GM19468 (cell line): ENCODE results near the gene LGR4.

Experiments
- ATAC-seq: cut with Tn5 transposase; IDR thresholded peaks from one replicate; pipeline ENCODE4 v1.9.1; 2021; ENCODE audit warnings: mild to moderate bottlenecking, moderate library complexity, moderate number of reproducible peaks; ENCODE audit not compliant: unreplicated experiment; ENCODE audit errors: extremely low read depth

LGR4 gene

DNA sequence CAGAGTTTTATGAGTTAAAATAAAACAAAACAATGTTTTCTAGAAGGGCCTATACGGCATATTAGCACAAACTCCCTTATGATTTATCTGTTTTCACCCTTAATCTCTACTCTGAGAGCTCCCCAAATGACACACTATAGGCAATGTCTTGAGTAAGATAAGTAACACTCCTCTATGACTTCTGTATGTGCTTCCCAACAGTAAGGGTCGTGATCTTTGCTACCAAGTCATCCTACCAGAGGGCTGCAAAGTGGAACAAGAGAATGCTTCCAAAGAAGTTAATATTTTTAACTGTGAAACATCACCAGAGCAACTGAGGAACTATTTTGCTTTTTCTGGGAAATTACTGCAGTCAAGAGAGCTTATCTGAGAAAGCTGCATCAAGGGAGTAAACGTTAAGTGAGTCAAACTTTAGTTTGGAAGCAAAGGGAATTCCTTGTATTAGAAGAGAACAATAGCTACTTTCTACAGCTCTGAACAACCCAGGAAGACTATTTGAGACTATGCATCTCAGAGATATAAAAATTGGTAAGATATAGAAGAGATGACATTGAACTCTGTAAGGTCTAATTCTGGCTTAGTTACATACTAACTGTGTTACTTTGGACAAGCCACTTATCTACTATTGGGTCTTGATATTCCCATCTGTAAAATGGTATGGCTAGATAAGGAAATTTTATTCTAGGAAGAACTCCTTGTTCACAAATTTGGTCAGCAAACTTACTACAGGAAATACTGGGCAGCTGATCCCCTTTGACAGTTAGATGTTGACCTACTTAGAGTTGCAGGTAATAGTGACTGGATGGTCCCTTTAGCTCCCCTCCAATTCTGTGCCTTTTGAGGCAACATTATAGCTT is 65.9 kb downstream of the LGR4 start:
- ATAC-seq = no peak

DNA sequence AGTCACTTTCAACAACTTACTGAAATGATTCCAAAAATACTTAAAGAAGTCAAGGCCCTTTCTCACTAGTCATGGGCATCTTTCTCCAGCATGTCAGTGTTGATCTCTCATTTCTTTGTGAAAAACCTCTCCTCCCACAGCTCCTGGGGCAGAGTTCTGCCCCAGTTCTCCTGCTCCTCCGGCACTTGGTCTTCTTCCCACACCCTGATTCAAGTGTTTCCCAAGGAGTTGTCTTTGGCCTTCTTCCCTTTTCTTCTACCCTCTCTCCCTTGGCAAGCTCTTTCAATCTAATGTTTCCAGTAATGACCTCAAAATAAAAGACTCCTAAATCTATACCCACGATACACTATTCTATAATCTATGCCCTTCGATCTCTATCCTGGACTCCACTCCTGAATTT is 67.5 kb downstream of the LGR4 start:
- ATAC-seq = no peak

DNA sequence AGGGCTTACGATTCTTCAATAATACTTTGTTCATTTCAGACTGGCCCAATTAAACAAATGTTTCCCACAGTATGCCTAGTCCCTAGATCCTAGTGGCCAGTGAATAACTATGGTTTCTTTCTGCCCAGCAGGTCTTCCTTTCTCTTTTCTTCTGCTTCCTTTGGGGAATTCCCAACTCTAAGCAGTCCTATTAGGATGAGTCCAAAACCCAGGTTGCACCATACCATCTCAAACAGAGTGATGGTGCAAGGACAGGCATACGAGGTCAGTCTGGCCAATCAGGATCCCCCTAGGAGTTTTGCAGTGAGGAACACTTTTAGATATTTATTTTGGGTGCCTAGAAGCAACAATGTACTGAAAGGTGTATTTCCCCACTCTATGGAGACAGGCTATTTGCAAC is 68.2 kb downstream of the LGR4 start:
- ATAC-seq = no peak

GRCh38 chr11:27403195-27403594 is 69.4 kb downstream of the LGR4 start:
- ATAC-seq = no peak

- no peak for ATAC-seq
Measured at GRCh38 chr11:27402450-27402849, 70.1 kb downstream of the LGR4 start.

DNA sequence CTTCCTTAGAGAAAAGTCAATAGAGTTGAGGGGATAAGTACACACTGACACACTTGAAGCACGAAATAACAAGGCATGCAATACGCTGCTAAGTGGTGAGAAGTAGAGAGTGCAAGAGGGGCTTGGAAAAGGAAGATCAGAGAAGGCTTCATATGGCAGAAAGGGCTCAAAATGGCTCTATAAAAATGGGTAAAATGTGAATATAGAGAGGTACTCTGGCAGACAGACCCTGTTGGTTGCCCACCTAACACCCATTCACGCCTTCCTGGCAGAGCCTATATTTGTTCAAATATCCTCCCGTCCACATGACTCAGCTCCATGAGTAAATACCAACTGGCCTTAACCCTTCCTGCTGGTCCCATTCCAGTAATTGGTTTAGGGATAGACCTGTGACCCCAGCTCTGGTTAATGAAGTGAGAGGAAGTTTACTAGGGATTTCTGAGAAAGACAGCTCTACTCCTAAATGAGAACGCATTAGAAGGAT is 70.7 kb downstream of the LGR4 start:
- no peak for ATAC-seq

- ATAC-seq = no peak
Measured at GRCh38 chr11:27401280-27401832, 71.2 kb downstream of the LGR4 start.

DNA sequence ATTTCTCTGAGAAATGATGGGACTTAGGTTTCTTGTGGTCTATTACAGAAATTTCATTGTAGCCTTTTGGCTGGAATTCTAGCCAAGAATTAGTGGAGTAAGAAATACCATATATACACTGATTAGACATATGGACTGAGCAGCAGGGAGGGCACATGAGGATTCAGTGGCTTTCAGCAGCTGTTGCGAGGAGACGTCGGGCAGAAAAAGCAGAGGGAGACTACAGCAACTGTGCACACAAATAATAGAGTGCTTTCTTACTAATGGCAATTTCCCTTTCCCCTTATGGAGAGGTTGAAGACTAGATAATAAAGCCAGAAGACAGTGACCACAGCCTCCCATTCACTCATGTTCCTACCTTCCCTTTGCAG is 74.2 kb downstream of the LGR4 start:
- ATAC-seq = no peak

DNA sequence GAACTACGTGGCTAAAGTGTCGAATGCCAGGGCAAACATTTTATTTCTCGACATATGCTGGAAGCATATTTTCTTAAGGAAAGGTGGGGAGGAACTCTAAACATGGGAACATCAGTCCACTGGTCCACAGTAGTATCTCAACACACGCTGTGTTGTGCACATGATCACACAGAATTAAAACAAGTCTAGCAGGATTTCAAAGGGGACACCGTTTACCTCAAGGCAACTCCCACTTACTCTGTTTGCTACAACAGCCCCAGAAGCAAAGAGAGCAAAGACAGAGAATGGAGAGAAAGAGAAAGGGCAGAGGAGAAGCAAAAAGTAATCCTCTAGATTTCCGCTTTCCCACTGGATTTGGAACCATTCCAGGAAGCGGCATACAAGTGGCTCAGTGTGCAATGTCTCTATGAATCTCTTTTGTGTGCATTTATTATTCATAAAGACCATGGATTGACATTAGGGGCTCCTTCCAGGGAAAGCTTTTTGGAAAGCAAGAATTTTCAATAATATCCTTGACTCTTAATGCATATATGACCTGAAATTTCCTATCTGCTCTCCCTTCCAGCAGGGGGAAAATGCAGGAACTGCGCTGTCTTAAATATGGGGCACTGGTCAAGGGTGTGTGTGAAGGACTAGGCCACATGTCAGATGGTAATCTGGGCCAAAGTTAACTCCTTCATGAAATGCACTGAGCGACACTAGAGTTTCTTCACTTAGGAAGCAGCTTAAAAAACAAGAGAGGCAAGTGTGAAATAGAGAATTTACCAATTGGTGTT is 74.8 kb downstream of the LGR4 start:
- ATAC-seq = no peak

- no peak for ATAC-seq
Measured at GRCh38 chr11:27396259-27396839, 76.2 kb downstream of the LGR4 start.

- ATAC-seq = no peak
Measured at GRCh38 chr11:27395556-27396258, 76.9 kb downstream of the LGR4 start.

- no peak for ATAC-seq
Measured at GRCh38 chr11:27394781-27395228, 77.8 kb downstream of the LGR4 start.

DNA sequence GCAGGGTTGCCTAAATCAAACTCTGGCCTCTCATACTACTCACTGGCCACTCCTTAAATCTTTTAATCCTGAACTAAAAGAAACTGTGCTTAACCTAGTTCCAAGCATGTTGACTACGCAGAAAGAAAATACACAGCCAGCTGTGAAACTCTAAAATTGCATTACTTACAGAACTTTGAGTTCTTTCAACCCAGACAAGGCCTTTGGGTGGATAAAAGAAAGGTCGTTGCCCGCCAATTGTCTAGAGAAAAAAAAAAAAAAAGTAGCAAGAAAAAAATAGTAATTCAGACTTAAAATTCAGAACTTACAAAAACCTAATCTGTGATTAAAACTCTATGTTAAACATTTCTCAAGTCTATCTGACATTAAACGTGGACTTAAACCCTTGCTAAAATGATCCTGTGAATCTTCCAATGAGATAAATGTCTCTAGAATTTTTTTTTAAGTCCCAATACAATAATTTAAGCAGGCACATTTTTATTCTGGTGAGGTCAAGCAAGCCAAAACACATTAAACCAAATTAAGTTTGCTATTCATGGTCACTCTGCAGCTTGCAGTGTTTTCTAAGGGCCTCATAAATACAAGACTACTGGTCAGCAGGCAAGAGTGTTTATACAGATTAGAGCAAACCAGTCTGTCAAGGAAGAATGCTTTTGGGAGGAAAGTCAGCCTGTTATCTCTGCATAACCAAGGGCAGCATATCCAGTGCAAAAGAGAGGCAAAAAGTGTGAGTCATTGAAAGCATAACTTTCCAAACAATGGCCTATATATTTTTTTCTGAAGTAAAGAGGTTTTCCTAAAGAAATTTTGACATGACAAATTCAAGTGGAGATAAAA is 80.1 kb downstream of the LGR4 start:
- ATAC-seq = no peak

DNA sequence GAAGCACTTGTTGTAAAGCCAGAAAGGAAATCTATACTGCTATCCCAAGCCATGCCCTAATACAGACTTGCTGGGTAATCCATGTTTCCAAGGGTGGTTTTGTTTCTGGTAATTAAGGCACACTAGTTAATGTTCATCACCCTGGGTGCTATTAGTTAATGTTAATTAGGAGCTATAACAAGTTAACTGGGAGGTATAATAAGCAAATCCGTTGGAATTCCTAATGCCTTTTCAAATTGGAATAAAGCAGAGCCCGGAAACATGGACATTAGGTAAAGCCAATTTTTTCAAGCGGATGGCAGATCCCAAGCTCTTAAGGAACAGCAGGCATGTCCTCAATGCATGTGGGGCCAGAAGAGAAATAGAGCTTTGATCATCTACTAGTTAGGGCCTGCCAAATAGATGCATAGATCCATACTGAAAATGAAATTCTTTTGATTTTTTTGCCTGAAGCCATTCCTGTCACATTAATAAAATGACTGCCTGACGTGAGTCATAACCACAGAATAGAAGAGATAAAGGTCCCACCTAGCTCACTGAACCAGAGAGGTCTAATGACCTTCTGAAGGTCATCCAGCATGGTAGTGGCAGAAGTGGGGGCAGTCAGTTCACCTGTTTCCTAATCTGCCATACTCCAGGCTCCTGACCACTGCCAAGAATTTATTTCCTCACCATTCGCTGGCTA is 81.1 kb downstream of the LGR4 start:
- no peak for ATAC-seq

GRCh38 chr11:27390318-27391295 is 82.0 kb downstream of the LGR4 start:
- no peak for ATAC-seq

DNA sequence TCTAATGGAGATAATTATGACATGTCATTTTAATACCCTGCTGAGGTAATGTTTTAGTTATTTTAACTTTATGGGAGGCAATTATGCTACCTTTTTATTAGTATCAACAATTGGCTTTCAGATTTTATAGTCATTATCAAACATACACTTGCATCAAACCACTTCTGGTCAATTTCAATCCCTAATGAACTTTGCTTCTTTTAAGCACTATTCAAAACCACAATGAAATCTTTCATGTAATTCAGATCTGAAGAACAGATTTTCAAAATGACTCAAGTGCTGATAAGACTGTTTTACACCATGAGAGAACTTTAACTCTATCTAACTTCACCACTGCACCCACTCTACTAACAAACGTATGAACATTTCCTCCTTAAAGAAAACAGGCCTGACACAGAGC is 83.7 kb downstream of the LGR4 start:
- no peak for ATAC-seq

- no peak for ATAC-seq
Measured at GRCh38 chr11:27388001-27388400, 84.6 kb downstream of the LGR4 start.

GRCh38 chr11:27387362-27387761 is 85.2 kb downstream of the LGR4 start:
- ATAC-seq = no peak
